ENCODE data around the gene EXOC3L1.

The EXOC3L1 gene

GRCh38 chr16:67234180-67234597 is 44.3 kb upstream of the EXOC3L1 start:
- H3K4me3 ChIP-seq (ENCODE audit: low read depth, low read length) = no peak overlapping the region
- TF ChIP-seq, protein P1, sequence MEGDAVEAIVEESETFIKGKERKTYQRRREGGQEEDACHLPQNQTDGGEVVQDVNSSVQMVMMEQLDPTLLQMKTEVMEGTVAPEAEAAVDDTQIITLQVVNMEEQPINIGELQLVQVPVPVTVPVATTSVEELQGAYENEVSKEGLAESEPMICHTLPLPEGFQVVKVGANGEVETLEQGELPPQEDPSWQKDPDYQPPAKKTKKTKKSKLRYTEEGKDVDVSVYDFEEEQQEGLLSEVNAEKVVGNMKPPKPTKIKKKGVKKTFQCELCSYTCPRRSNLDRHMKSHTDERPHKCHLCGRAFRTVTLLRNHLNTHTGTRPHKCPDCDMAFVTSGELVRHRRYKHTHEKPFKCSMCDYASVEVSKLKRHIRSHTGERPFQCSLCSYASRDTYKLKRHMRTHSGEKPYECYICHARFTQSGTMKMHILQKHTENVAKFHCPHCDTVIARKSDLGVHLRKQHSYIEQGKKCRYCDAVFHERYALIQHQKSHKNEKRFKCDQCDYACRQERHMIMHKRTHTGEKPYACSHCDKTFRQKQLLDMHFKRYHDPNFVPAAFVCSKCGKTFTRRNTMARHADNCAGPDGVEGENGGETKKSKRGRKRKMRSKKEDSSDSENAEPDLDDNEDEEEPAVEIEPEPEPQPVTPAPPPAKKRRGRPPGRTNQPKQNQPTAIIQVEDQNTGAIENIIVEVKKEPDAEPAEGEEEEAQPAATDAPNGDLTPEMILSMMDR (IDR thresholded peaks at IDR 0.05; ENCODE audit: borderline replicate concordance, insufficient read depth, low read depth, low read length) = no peak

GRCh38 chr16:67233596-67233995 is 43.7 kb upstream of the EXOC3L1 start:
- TF ChIP-seq, protein P1 (IDR thresholded peaks at IDR 0.05; ENCODE audit: borderline replicate concordance, insufficient read depth, low read depth, low read length) = no peak

DNA sequence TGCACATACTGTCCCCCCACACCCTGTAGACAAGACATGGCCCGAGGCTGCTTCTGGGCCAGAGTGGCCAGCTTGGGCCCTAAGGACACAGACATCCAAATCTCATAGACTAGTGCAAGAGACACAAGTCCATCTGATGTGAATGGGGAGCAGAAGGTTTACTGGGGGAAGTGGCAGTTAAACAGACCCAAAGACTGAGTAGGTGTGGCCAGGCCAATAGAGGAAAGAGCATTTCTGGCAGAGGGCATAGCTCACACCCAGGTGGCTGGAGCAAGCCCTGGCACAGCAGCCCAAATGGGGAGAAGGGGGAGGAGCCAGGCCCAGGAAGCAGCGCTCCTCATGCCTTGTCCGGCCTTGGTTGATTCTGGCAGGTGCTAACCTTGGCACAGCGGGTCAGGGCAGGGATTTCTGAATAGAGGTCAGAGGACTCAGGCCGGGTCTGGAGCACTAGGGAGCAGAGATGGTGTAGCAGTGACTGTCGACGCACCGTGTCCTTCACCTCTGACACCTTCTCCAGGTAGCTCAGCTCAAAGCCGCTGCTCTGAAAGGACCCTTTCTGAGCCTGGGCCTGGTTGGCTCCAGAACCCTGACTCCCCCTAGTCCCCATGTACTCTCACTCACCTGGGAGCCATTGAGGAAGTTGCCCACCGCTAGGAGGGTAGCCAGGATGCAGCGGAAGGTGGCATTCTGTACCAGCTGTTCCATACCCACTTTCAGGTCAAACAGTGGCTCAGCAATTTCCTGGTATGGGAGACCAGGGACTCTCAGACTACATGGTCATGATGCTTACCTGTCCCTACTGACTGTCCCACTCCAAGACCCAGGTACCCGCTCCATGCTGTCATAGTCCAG is 41.1 kb upstream of the EXOC3L1 start:
- TF ChIP-seq, protein P1 (IDR thresholded peaks at IDR 0.05; ENCODE audit: borderline replicate concordance, insufficient read depth, low read depth, low read length) = no peak
- H3K4me3 ChIP-seq (ENCODE audit: low read depth, low read length) = no peak overlapping the region

More at GRCh38 chr16:67233596-67233995, 43.7 kb upstream of the EXOC3L1 start:
- H3K4me3 ChIP-seq (ENCODE audit: low read depth, low read length) = no peak overlapping the region

- no peak overlapping the region for H3K4me3 ChIP-seq (ENCODE audit: low read depth, low read length)
- TF ChIP-seq, protein P1 (IDR thresholded peaks at IDR 0.05; ENCODE audit: borderline replicate concordance, insufficient read depth, low read depth, low read length) = no peak
Measured at GRCh38 chr16:67229906-67230808, 40.2 kb upstream of the EXOC3L1 start.

DNA sequence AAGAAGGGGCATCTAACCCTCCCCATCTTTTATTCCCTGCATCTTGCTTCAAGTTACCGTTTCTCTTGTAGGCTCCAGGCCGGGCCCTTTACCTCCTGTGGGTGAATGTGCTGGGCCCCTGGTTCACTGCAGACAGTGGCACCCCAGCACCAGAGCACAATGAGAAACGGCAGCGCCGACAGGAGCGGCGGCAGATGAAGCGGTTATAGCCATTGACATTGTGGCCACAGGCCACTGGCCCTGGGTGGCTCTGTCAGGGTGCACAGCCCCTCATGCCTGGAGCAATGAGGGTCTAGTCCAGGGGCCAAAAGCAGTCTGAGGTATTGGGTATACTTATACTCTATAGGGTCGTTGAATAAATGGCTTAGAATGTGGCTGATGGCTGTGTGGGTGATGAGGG is 39.0 kb upstream of the EXOC3L1 start:
- TF ChIP-seq, protein P1 (IDR thresholded peaks at IDR 0.05; ENCODE audit: borderline replicate concordance, insufficient read depth, low read depth, low read length) = no peak
- H3K4me3 ChIP-seq (ENCODE audit: low read depth, low read length) = no peak overlapping the region

DNA sequence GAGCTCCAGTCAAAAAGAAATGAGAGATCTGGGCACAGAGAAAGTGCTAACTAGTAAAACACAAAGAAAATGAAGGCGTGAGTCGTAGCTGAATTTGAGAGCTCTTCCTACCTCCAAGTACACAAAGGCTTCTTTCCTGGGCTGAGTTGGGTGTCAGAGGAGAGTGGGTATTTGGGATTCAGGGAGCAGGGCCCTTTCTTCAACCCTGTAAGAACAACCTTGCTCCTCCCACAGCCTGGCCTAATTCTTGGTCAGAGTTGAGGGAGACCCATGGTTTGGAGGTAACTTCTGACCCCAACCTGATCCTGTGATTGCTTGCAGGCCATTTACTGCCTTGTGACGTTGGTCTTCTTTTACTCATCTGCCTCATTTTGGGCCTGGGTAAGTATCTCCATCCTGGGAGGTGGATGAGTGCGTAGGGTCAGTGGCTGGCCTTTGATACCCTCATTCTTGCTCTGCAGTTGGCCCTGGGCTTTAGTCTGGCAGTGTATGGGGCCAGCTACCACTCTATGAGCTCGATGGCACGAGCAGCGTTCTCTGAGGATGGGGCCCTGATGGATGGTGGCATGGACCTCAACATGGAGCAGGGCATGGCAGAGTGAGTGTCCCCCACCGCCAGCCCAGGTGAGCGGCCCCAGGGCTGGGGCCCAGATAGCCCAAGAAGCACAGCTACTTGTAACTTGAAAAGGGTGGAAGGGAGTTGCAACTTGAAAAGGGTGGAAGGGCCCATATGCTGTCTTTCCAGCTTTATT is 38.3 kb upstream of the EXOC3L1 start:
- peak overlapping the region; percentile 86 for H3K4me3 ChIP-seq (ENCODE audit: low read depth, low read length)
- TF ChIP-seq, protein P1 (IDR thresholded peaks at IDR 0.05; ENCODE audit: borderline replicate concordance, insufficient read depth, low read depth, low read length) = no peak

All from GM12875 (cell line).